GM15510 (cell line): ENCODE results near the gene SULT1A4.
"Not testable (repeated sequence)": the region's sequence is repeated elsewhere in the genome, so short reads cannot be mapped to it uniquely, and the experiment has no call there.

Experiments used
- POLR2A ChIP-seq: IDR thresholded peaks from 3 replicates; pipeline ENCODE4 v1.6.1; 2011; ENCODE audit warnings: borderline replicate concordance; ENCODE audit not compliant: insufficient read length; ENCODE audit errors: extremely low read depth

The SULT1A4 gene

GRCh38 chr16:29459706-29460646 lies at the start of gene SULT1A4:
SULT1A4 (plus strand) TSS chr16:29459913; CDS start chr16:29461386, 1,473 bp downstream.
- not testable (repeated sequence) for TF ChIP-seq POLR2A

- not testable (repeated sequence) for TF ChIP-seq POLR2A
Measured at GRCh38 chr16:29454269-29454668, 5.4 kb upstream of the SULT1A4 start, which contains the start of the genes BOLA2 and SLX1B. BOLA2 (minus strand) TSS chr16:29454351; CDS start chr16:29454253, 98 bp downstream. SLX1B (plus strand) TSS chr16:29454533.

- TF ChIP-seq POLR2A: not testable (repeated sequence)
Measured at GRCh38 chr16:29506308-29506707, 46.6 kb downstream of the SULT1A4 start, which contains the start of gene NPIPB12. NPIPB12 (minus strand) TSS chr16:29506408.
